GM21447 (cell line): ENCODE measurements around the gene MAD1L1.
"Not testable (repeated sequence)": the region's sequence is repeated elsewhere in the genome, so short reads cannot be mapped to it uniquely, and the experiment has no call there.

Source experiments
- ATAC-seq: cut with Tn5 transposase; IDR thresholded peaks from one replicate; pipeline ENCODE4 v1.9.1; 2021; ENCODE audit not compliant: unreplicated experiment

The MAD1L1 gene

GRCh38 chr7:2005786-2006185 lies 227.0 kb downstream of the MAD1L1 start:
- ATAC-seq, result no peak

- ATAC-seq, result no peak
These were observed 227.7 kb downstream of the MAD1L1 start for GRCh38 chr7:2004841-2005725.

- ATAC-seq, result no peak
These were observed 228.6 kb downstream of the MAD1L1 start for GRCh38 chr7:2003931-2004812.

- ATAC-seq, result no peak
These were observed 229.3 kb downstream of the MAD1L1 start for GRCh38 chr7:2003451-2003930.

- no peak for ATAC-seq
These were observed 229.9 kb downstream of the MAD1L1 start for GRCh38 chr7:2002561-2003450.

- ATAC-seq, result no peak
These were observed 230.9 kb downstream of the MAD1L1 start for GRCh38 chr7:2001601-2002442.

GRCh38 chr7:2000746-2001321 lies 231.9 kb downstream of the MAD1L1 start:
- ATAC-seq, result no peak

- ATAC-seq, result no peak
These were observed 232.5 kb downstream of the MAD1L1 start for GRCh38 chr7:2000153-2000687.

- ATAC-seq, result no peak
These were observed 233.3 kb downstream of the MAD1L1 start for GRCh38 chr7:1999278-1999984.

GRCh38 chr7:1998146-1998545 lies 234.6 kb downstream of the MAD1L1 start:
- ATAC-seq, result no peak

- ATAC-seq, result no peak
These were observed 235.1 kb downstream of the MAD1L1 start for GRCh38 chr7:1997537-1998076.

GRCh38 chr7:1996816-1997215 lies 235.9 kb downstream of the MAD1L1 start:
- no peak for ATAC-seq

- not testable (repeated sequence) for ATAC-seq
These were observed 236.8 kb downstream of the MAD1L1 start for GRCh38 chr7:1995911-1996420.

- no peak for ATAC-seq
These were observed 237.3 kb downstream of the MAD1L1 start for GRCh38 chr7:1995426-1995825.

GRCh38 chr7:1994931-1995330 lies 237.8 kb downstream of the MAD1L1 start:
- no peak for ATAC-seq

- ATAC-seq, result no peak
These were observed 238.7 kb downstream of the MAD1L1 start for GRCh38 chr7:1993776-1994740.
